Measurements from ENCODE around the gene ALDH1L1.

GRCh38 chr3:126113733-126114442 is 66.5 kb downstream of the ALDH1L1 start:
- TF ChIP-seq POLR2A (IDR thresholded peaks at IDR 0.05; ENCODE audit: low read length) (no peak), GATA1 (IDR thresholded peaks at IDR 0.05; ENCODE audit: low read depth, low read length) (no peak)

Data from erythroblast (primary cell).